Dedifferentiated amniotic fluid mesenchymal stem cell (primary cell): ENCODE data around the gene INPP4A.
A peak's percentile ranks its signal among the peaks of the same experiment; 100 is the strongest.

Source experiments
- DNase-seq: peaks from one replicate; pipeline ENCODE4 v3.0.0-alpha.2; 2016; ENCODE audit errors: extremely low spot score

The INPP4A gene

DNA sequence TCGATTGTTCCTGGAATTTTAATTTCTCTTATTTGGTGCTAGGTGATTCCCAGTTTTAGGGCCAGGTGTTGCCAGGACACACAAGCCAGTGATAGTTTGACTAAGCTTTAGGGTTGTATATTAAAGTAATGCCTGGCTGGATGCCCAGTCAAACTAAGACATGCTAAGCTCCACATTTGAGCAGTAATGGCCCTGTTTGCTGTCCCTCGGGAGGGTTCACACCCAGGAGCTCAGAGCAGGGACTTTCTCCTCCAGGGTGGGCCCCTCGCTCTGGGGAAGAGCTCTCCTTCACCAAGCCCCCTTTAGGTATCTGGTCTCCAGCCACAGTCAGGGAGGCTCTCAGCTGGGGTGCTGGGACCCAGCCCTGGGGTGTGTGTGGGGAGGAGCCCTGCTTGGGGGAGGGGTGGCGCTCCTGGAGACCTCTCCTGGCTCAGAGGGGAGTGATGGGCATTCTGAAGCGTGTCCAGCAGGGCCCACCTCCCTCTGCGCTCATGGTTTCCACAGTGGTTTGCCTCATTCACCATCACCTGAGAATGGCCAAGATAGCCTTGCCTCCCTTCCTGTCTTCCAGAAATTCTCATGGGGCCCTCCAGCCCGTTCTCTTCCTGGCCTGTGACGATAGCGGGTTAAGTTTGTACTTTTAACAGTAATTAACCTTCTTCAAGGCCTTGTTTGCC is 31.7 kb downstream of the INPP4A start:
- no peak for DNase-seq

DNA sequence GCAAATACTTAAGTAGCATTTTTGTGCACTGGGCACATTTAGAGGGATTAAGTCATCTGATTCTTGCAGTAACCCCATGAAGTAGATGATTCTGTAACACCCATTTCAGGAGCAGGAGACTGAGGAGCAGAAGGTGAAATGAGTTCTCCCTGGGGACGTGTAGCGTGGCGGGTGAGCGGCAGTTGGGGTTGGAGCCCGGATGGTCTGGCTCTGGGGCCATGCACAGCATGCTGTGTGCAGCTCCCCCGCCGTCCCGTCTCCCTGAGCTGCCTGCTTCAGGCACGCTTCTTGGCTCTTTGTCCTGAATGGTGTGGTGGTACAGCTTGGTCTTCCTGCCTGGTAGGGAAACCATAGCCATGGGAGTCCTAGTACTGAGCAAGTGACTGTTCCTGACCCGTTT is 32.4 kb downstream of the INPP4A start:
- no peak for DNase-seq

- no peak for DNase-seq
Measured at GRCh38 chr2:98477506-98477905, 32.8 kb downstream of the INPP4A start.

GRCh38 chr2:98478088-98478551 is 33.5 kb downstream of the INPP4A start:
- DNase-seq: no peak

DNA sequence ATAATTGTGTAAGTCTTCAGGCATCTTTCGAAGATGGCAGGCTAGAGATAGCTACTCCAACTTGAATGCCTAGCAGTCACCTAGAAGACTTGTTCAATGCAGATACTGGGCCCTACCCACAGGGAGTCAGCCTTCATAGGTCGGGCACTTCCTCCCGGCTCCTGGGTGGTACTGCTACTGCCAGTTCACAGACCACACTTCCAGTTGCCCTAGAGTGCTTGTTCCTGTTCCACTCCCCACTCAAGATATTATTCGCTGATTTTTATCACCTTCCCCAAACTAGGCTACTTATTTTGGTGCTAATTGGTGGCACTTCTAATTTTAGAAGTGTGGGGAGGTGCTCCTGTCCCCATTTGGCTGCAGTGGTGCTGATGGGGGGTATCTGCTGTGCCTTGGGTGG is 34.2 kb downstream of the INPP4A start:
- DNase-seq: no peak

DNA sequence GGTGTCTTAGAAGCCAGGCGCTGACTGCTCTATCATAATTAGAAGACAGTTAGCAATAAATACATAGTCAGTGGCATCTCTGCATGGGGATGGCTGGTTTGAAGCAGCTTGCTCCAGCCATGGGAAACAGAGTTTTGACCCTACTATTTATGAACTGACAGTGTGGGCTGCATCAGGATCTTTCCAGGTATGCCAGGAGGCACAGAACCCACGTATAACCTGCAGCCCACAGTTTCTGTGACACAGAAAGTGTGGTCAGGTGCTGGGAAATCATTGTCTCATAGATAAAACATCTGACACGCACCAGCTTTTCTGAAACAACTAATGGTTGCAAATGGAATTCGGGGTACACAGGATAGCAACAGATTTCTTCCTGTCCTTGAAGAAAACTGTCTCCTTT is 34.7 kb downstream of the INPP4A start:
- no peak for DNase-seq

GRCh38 chr2:98479959-98480524 is 35.4 kb downstream of the INPP4A start:
- peak; percentile 48 for DNase-seq

- DNase-seq: no peak
Measured at GRCh38 chr2:98480598-98480997, 35.9 kb downstream of the INPP4A start.

DNA sequence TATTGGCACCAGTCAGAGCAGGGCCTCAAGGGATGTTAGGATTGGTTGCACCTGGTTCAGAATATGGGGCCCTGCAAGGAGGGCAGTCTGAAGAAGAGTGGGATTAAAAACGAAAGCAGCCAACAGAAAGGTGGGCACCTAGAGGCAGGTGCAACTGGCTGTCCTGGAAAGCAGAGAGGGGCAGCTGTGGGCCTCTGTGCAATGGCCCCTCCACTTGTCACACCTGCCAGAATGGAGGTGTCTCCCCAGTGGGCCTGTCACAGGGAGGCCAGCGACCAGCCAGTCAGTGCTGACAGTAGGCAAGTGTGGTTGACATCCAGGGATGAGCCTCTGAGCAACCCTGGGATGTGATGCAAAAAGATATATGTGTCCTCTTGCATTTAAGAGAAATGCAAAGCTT is 37.7 kb downstream of the INPP4A start:
- DNase-seq: no peak

GRCh38 chr2:98483257-98483861 is 38.7 kb downstream of the INPP4A start:
- no peak for DNase-seq

DNA sequence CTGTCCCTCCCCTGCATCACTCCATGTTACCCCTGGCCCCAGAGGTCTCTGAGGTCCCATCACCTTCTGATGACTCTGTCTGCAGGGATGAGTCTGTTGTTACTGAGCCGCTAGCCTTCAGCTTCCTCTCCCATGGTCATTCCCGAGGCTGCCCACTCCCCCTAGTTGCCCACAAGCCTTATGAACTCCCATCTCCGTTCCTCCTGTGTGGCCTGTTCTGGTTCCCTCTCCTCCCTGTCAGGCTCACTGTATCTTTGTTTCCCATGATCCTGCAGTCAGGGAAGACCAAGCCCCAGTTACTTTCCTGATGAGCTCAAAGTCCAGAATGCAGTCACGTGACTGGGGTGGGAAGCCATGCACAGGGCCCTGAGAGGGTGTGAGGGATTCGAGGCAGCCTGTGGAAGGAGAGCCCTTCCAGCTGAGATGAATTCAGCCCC is 39.5 kb downstream of the INPP4A start:
- no peak for DNase-seq

DNA sequence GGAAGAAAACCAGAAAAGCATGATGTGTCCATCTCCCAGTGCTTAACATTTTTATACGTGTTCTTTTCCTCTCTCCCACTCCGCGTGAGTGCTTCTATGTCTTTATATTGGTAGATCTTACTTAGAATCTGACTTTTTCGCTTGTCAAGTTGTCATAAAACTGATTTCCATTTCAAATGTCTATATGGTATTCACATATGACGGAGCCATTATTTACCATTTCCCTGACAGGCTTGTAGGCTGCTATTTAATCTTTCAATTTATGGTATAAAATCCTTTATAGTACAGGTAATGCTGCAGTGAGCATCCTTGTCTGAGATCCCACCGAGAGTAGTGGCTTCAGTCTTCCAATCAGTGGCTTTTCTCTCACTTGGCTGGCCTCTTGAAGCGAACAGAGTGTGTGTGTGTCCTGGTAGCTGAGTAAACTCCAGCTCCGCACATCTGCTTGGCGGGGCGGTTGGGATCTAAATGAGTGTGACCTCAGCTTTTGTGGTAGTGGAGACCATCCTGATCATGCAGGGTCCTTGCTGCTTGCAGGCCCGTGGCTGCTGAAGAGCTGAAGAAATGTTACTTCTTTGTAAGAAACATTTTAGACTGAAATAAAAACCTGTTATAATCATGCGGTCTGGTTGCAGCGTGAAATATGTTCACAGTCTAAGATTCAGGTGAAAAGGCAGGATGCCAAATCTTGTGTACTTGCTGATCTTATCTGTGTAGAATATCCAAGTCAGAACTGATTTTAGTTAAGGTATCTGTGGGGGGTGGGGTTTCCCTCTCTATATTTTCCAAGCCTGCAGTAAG is 40.2 kb downstream of the INPP4A start:
- no peak for DNase-seq

DNA sequence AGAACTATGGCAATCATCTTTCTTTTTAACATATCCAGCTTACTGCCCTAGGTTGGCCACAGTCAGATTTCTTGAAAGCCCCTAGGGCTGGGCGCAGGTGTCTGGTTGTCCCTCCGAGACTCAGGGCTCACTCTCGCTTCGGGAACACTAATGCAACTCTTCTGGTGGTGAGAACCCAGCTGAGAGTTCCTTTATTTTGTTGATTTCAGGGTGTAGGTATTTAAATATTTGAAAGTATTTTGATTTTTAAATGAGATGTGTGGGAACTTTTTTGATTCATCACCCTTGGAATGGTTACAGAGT is 40.7 kb downstream of the INPP4A start:
- DNase-seq: no peak

GRCh38 chr2:98486374-98486981 is 41.8 kb downstream of the INPP4A start:
- no peak for DNase-seq

DNA sequence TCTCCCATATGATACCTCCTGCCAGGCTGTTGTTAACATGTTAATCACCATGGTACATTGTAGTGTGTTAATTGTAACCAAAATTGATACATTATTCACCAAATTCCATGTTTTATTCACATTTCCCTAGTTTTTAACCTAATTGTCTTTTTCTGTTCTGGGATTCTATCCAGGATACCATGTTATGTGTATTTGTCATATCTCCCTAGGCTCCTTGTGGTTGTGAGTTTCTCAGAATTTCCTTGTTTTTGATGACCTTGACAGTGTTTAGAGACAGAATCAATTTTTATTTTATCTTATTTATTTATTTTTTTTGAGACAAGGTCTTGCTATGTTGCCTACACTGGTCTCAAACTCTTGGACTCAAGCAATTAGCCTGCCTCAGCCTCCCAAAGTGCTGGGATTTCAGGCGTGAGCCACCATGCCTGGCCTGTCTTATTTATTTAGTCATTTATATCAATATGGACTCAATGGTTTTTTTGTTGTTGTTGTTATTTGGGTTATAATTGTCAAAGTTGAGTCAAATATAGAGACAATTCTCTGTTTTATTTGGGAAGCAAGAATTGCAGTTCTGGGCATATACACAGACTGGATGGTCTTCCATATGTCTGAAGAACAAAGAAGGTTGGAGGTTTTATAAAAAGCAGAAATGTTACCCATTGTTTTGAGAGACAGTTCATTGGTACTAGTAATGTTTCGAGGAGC is 42.6 kb downstream of the INPP4A start:
- DNase-seq: no peak

- no peak for DNase-seq
Measured at GRCh38 chr2:98487806-98488189, 43.1 kb downstream of the INPP4A start.

DNA sequence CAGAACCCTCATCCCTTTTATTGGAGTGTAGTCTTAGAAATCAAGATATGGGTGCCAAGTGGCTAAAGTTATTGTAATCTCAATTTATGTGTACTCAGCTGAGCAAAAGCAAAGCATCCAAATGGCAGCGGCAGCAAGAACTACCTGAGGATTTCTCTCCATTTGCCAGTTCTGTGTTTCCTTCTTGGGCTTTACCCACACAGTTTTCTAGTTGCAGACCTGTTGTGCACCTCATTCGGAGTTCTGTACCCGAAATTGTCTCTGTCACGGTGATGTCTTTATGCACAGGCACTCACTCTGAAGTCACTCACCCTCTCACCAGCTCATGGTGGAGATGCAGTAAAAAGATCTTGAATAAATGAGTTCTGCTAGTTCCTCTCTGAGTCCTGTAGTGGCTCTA is 43.6 kb downstream of the INPP4A start:
- DNase-seq: no peak

DNA sequence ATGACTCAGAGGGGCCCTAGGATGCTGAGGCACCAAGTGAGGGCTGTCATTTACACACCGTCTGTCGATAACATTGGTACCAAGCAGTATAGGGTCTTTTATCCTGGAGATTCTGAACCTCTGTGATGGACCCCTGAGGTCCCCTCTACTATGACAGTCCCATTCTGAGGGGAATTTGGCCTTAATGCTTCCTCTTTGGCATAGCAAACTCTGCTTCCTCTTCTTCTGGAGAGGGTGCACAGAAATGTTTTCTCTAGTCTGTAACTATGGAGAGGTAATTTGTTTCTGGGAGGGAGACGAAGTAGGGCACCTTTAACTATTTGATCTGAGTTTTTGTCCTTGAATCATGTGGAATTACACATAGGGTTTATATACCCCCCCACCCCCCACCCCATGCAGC is 44.8 kb downstream of the INPP4A start:
- no peak for DNase-seq

- no peak for DNase-seq
Measured at GRCh38 chr2:98489971-98490962, 45.6 kb downstream of the INPP4A start.

- no peak for DNase-seq
Measured at GRCh38 chr2:98492441-98492840, 47.8 kb downstream of the INPP4A start.
